KMS-11 (cell line): ENCODE measurements around the gene MVB12B.

Experiments
- H2AFZ ChIP-seq: fragments of 200-600 bp; sonication (generic); 2 replicates; pipeline ENCODE4 v1.6.1; 2016; ENCODE audit warnings: antibody characterized with exemption, mixed run types, low read depth
- H3K27ac ChIP-seq: fragments of 200-600 bp; sonication (generic); 2 replicates; pipeline ENCODE4 v1.6.1; 2016; ENCODE audit warnings: mild to moderate bottlenecking, mixed run types
- H3K27me3 ChIP-seq: fragments of 200-600 bp; sonication (generic); 2 replicates; pipeline ENCODE4 v1.6.1; 2017; ENCODE audit warnings: mild to moderate bottlenecking, low read depth, mixed run types, moderate library complexity; ENCODE audit not compliant: insufficient read depth
- H3K36me3 ChIP-seq: fragments of 200-600 bp; sonication (generic); 2 replicates; pipeline ENCODE4 v1.6.1; 2017; ENCODE audit warnings: mild to moderate bottlenecking, mixed run types; ENCODE audit not compliant: insufficient read depth
- H3K4me1 ChIP-seq: fragments of 200-600 bp; sonication (generic); 2 replicates; pipeline ENCODE4 v1.6.1; 2016; ENCODE audit warnings: mild to moderate bottlenecking, low read depth, mixed run types; ENCODE audit not compliant: poor library complexity, severe bottlenecking
- H3K4me2 ChIP-seq: fragments of 200-600 bp; sonication (generic); 2 replicates; pipeline ENCODE4 v1.7.0; 2016; ENCODE audit warnings: mild to moderate bottlenecking, mixed run types
- H3K4me3 ChIP-seq: fragments of 200-600 bp; sonication (generic); IDR thresholded peaks from 2 replicates; pipeline ENCODE4 v1.6.1; 2017; ENCODE audit warnings: low read depth, low read length, mixed read lengths; ENCODE audit not compliant: insufficient read depth
- H3K79me2 ChIP-seq: fragments of 200-600 bp; sonication (generic); 2 replicates; pipeline ENCODE4 v1.6.1; 2016; ENCODE audit warnings: low read depth, mixed run types; ENCODE audit not compliant: insufficient read depth
- H3K9ac ChIP-seq: fragments of 200-600 bp; sonication (generic); 2 replicates; pipeline ENCODE4 v1.6.1; 2016; ENCODE audit warnings: mild to moderate bottlenecking, mixed run types
- H4K20me1 ChIP-seq: fragments of 200-600 bp; sonication (generic); 2 replicates; pipeline ENCODE4 v1.6.1; 2016; ENCODE audit warnings: mild to moderate bottlenecking, mixed run types; ENCODE audit not compliant: insufficient read depth
- TF ChIP-seq, protein P1 (sequence below): fragments of 200-600 bp; sonication (generic); conservative IDR thresholded peaks from 2 replicates; pipeline ENCODE4 v1.6.1; 2017; ENCODE audit warnings: low read depth, mild to moderate bottlenecking, antibody characterized with exemption, low read length, moderate library complexity, mixed read lengths

The MVB12B gene

DNA sequence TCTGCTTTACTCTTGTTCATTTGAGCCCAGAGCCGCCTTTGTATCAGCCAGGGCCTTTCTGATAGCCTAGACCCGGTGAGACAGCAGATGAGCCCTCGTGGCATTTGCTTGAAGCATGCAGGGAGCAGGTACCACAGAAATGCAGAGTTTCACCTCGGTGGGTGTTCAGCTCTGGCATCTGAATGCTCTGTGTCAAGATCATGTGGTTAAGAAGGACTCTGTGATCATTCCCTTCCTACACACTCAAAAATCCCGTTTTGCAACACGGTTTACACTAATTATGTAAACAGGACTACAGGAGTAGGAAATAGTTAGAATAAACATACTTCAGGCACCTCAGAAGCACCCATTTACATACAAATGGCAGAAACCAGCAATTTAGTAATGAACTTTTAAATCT lies 67.2 kb downstream of the MVB12B start:
- TF ChIP-seq, protein P1, sequence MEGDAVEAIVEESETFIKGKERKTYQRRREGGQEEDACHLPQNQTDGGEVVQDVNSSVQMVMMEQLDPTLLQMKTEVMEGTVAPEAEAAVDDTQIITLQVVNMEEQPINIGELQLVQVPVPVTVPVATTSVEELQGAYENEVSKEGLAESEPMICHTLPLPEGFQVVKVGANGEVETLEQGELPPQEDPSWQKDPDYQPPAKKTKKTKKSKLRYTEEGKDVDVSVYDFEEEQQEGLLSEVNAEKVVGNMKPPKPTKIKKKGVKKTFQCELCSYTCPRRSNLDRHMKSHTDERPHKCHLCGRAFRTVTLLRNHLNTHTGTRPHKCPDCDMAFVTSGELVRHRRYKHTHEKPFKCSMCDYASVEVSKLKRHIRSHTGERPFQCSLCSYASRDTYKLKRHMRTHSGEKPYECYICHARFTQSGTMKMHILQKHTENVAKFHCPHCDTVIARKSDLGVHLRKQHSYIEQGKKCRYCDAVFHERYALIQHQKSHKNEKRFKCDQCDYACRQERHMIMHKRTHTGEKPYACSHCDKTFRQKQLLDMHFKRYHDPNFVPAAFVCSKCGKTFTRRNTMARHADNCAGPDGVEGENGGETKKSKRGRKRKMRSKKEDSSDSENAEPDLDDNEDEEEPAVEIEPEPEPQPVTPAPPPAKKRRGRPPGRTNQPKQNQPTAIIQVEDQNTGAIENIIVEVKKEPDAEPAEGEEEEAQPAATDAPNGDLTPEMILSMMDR, result no peak
- Histone ChIP-seq H3K36me3 (no peaks in the 10 kb centered on the region), H2AFZ (no peak overlapping the region), H4K20me1 (no peaks in the 10 kb centered on the region), H3K27ac (peak overlapping the region; percentile 14; the same call in 1 of the 2 replicates), H3K4me2 (peak overlapping the region; percentile 89; the same call in 1 of the 2 replicates), H3K27me3 (no peaks in the 10 kb centered on the region), H3K79me2 (no peaks in the 10 kb centered on the region), H3K4me3 (no peak overlapping the region), H3K9ac (no peak overlapping the region), H3K4me1 (peaks cover 96% of the 10 kb centered on the region)

DNA sequence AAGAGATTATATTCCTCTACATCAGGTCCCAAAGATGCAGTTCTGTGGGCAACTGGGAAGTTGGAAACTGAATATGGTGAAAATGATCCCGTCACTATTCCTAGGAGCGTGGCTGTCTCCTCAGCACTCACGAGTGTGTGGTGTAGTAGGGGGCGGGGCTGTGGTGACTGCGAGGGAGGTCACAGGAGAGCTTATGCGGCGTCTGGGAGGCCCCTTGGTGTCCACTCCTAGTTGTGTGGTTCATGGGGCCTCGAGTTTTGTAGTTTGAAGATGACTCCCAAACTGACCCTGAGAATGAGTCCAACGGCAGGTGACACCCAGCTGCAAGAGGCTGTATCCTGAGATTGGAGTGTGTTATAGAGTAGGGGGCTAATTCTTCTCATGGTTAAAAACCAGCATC lies 68.2 kb downstream of the MVB12B start:
- no peaks in the 10 kb centered on the region for H3K79me2 ChIP-seq
- H3K27me3 ChIP-seq, result no peaks in the 10 kb centered on the region
- peaks cover 92% of the 10 kb centered on the region for H3K4me1 ChIP-seq
- no peaks in the 10 kb centered on the region for H3K36me3 ChIP-seq
- H4K20me1 ChIP-seq, result no peaks in the 10 kb centered on the region
- H3K27ac ChIP-seq, result peak overlapping the region; percentile 82
- TF ChIP-seq, protein P1, result no peak
- no peak overlapping the region for H2AFZ ChIP-seq
- H3K4me2 ChIP-seq, result peak overlapping the region; percentile 89
- H3K9ac ChIP-seq, result no peak overlapping the region
- no peak overlapping the region for H3K4me3 ChIP-seq

DNA sequence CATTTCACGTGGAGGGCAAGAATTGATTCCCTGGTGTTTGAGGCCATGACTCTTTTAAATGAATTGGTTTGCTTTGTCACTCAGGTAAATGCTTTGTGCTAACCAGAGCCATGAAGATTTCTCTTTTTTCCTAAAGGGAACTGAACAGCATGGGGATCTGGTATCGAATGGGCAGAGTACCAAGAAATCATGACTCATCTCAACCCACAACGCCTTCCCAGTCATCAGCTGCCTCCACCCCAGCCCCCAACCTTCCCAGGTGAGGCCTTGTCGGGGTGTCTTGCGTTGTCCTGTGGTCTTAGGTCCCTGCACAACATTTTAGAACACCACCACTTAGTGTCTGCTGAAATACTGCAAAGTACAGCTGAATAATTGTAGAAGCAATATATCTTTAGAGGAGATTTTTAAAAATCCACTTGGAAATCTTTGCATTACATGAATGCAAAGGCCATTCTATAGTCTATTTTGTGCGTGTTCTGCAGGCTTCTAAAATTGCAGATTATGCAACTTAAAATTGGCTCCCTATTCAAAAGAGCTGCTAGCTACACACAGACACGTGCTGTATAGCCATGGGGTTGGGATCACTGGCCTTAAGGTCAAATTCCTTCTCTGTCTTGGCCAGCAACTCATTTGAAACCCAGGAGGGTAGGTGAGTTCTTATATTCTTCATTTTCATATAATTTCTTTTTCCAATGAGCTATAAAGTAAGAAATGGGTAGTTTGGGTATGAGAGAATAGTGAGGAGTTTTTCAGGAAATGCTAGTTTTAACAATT lies 69.0 kb downstream of the MVB12B start:
- H3K4me3 ChIP-seq, result no peak overlapping the region
- H3K9ac ChIP-seq, result peak overlapping the region; percentile 28; the same call in 1 of the 2 replicates
- H3K27me3 ChIP-seq, result no peaks in the 10 kb centered on the region
- TF ChIP-seq, protein P1, result no peak
- no peaks in the 10 kb centered on the region for H3K36me3 ChIP-seq
- H4K20me1 ChIP-seq, result no peaks in the 10 kb centered on the region
- peak overlapping the region; percentile 89 for H3K4me2 ChIP-seq
- peak overlapping the region; percentile 82 for H3K27ac ChIP-seq
- H3K4me1 ChIP-seq, result peaks cover 83% of the 10 kb centered on the region
- H3K79me2 ChIP-seq, result no peaks in the 10 kb centered on the region
- no peak overlapping the region for H2AFZ ChIP-seq

DNA sequence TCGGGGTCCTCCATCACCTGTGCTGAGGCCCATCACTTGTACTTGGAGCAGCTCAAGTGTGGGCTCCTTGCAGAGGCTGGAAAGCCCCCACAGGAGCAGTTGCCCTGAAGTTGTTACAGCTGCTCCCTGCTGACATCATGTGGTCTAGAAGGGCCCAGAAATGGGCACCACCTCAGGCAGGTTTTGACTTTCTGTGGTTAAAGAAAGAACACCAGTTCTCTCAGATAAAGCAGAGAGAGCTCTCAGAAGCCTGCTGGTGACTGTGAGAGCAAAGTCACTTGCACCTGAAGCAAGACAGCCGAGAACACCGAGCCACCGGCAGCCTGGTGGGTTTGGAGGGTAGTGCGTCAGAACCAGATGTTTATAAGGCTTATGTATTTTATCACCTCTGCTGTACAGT lies 70.4 kb downstream of the MVB12B start:
- Histone ChIP-seq H2AFZ (peak overlapping the region; percentile 11; the same call in 1 of the 2 replicates), H3K9ac (peak overlapping the region; percentile 28; the same call in 1 of the 2 replicates), H3K27me3 (no peaks in the 10 kb centered on the region), H3K79me2 (no peaks in the 10 kb centered on the region), H3K27ac (peak overlapping the region; percentile 82), H3K4me3 (no peak overlapping the region), H4K20me1 (no peaks in the 10 kb centered on the region), H3K4me1 (peaks cover 69% of the 10 kb centered on the region), H3K4me2 (peak overlapping the region; percentile 94), H3K36me3 (no peaks in the 10 kb centered on the region)
- TF ChIP-seq, protein P1, result peak; percentile 50
